ENCODE data around the gene KHDRBS1. TPM values are rescaled to one million over a fixed set of nuclear protein-coding genes. Genes with fewer than 3 reads are reported as not detected.
"Not testable (repeated sequence)": the region's sequence is repeated elsewhere in the genome, so short reads cannot be mapped to it uniquely, and the experiment has no call there.

Gene KHDRBS1
- 93.9 TPM for total RNA-seq

GRCh38 chr1:32013386-32014198, at the start of gene KHDRBS1:
Gene KHDRBS1 (plus strand): TSS chr1:32013868. CDS start chr1:32013996, 128 bp downstream.
- intact Hi-C loops (cut with DNase I) = no loop called here
- peak; percentile 98 for ATAC-seq
- peak; percentile 99 for DNase-seq (ENCODE audit: low spot score)

- ATAC-seq (no peak), DNase-seq (ENCODE audit: low spot score) (no peak)
- intact Hi-C loops (cut with DNase I) = no loop called here
Observed at GRCh38 chr1:31970873-31971272, 42.8 kb upstream of the KHDRBS1 start.

- no peak for ATAC-seq
- intact Hi-C loops (cut with DNase I) = no loop called here
Observed at GRCh38 chr1:31976401-31976800, 37.3 kb upstream of the KHDRBS1 start.

GRCh38 chr1:31977385-31978131, 36.1 kb upstream of the KHDRBS1 start:
- ATAC-seq = peak; percentile 87

More at GRCh38 chr1:31976401-31976800, 37.3 kb upstream of the KHDRBS1 start:
- DNase-seq (ENCODE audit: low spot score) = no peak

GRCh38 chr1:31978843-31979400, 34.7 kb upstream of the KHDRBS1 start:
- intact Hi-C loops (cut with DNase I) = no loop called here
- no peak for ATAC-seq
- no peak for DNase-seq (ENCODE audit: low spot score)

More at GRCh38 chr1:31977385-31978131, 36.1 kb upstream of the KHDRBS1 start:
- intact Hi-C loops (cut with DNase I) = no loop called here
- DNase-seq (ENCODE audit: low spot score) = no peak

- intact Hi-C loops (cut with DNase I) = no loop called here
- DNase-seq (ENCODE audit: low spot score) (no peak), ATAC-seq (no peak)
Observed at GRCh38 chr1:31980835-31981455, 32.7 kb upstream of the KHDRBS1 start.

GRCh38 chr1:31981456-31981839, 32.2 kb upstream of the KHDRBS1 start:
- intact Hi-C loops (cut with DNase I) = no loop called here
- ATAC-seq (no peak), DNase-seq (ENCODE audit: low spot score) (no peak)

- no peak for ATAC-seq
- DNase-seq (ENCODE audit: low spot score) = no peak
- intact Hi-C loops (cut with DNase I) = no loop called here
Observed at GRCh38 chr1:31981972-31982371, 31.7 kb upstream of the KHDRBS1 start.

GRCh38 chr1:31984419-31985347, 29.0 kb upstream of the KHDRBS1 start:
- no peak for DNase-seq (ENCODE audit: low spot score)
- intact Hi-C loops (cut with DNase I) = no loop called here
- peak; percentile 40 for ATAC-seq

- DNase-seq (ENCODE audit: low spot score) (no peak), ATAC-seq (no peak)
- intact Hi-C loops (cut with DNase I) = no loop called here
Observed at GRCh38 chr1:31985430-31985829, 28.2 kb upstream of the KHDRBS1 start.

- DNase-seq (ENCODE audit: low spot score) (no peak), ATAC-seq (no peak)
- intact Hi-C loops (cut with DNase I) = no loop called here
Observed at GRCh38 chr1:31987135-31987619, 26.5 kb upstream of the KHDRBS1 start.

- ATAC-seq (no peak), DNase-seq (ENCODE audit: low spot score) (no peak)
- intact Hi-C loops (cut with DNase I) = no loop called here
Observed at GRCh38 chr1:31989964-31990363, 23.7 kb upstream of the KHDRBS1 start.

GRCh38 chr1:31991182-31991581, 22.5 kb upstream of the KHDRBS1 start:
- ATAC-seq = peak; percentile 93
- no peak for DNase-seq (ENCODE audit: low spot score)
- intact Hi-C loops (cut with DNase I) = no loop called here

- intact Hi-C loops (cut with DNase I) = no loop called here
- no peak for DNase-seq (ENCODE audit: low spot score)
- no peak for ATAC-seq
Observed at GRCh38 chr1:31995263-31995662, 18.4 kb upstream of the KHDRBS1 start.

GRCh38 chr1:31996121-31996520, 17.5 kb upstream of the KHDRBS1 start:
- DNase-seq (ENCODE audit: low spot score); intact Hi-C loops (cut with DNase I); ATAC-seq: not testable (repeated sequence)

- ATAC-seq = no peak
- intact Hi-C loops (cut with DNase I) = no loop called here
- DNase-seq (ENCODE audit: low spot score) = no peak
Observed at GRCh38 chr1:32001863-32002262, 11.8 kb upstream of the KHDRBS1 start.

GRCh38 chr1:32002285-32002684, 11.4 kb upstream of the KHDRBS1 start:
- DNase-seq (ENCODE audit: low spot score); ATAC-seq; intact Hi-C loops (cut with DNase I): not testable (repeated sequence)

GRCh38 chr1:32005522-32005921, 8.1 kb upstream of the KHDRBS1 start:
- ATAC-seq (no peak), DNase-seq (ENCODE audit: low spot score) (no peak)
- intact Hi-C loops (cut with DNase I) = no loop called here
